Nephron (organoid): ENCODE measurements around the gene HCN2.
"Not testable (repeated sequence)": the region's sequence is repeated elsewhere in the genome, so short reads cannot be mapped to it uniquely, and the experiment has no call there.

Source experiments
- H3K27ac Mint-ChIP-seq, 3 experiments: 2 replicates each; pipeline ENCODE4 v1.8.0; 2020; ENCODE audit warnings: mixed read lengths in 3 of 3, mild to moderate bottlenecking in 2 of 3, moderate library complexity in 1 of 3
- H3K27me3 Mint-ChIP-seq: 2 replicates; pipeline ENCODE4 v1.8.0; 2021; ENCODE audit warnings: low read depth, mild to moderate bottlenecking, moderate library complexity, mixed read lengths
- H3K36me3 Mint-ChIP-seq: 2 replicates; pipeline ENCODE4 v1.8.0; 2020; ENCODE audit warnings: low read depth, mixed read lengths
- H3K4me1 Mint-ChIP-seq: 2 replicates; pipeline ENCODE4 v1.8.0; 2020; ENCODE audit warnings: mixed read lengths
- H3K4me3 Mint-ChIP-seq, 3 experiments: 2 replicates each; pipeline ENCODE4 v1.8.0; 2020; ENCODE audit warnings: mild to moderate bottlenecking in 3 of 3, mixed read lengths in 3 of 3, moderate library complexity in 2 of 3
- H3K9me3 Mint-ChIP-seq: 2 replicates; pipeline ENCODE4 v1.8.0; 2020; ENCODE audit warnings: mixed read lengths
- CTCF ChIP-seq, 3 experiments: fragments of 200-600 bp; sonication (generic); IDR thresholded peaks; one replicate each; pipeline ENCODE4 v1.5.0; 2021; ENCODE audit warnings: antibody characterized with exemption in 3 of 3; ENCODE audit not compliant: unreplicated experiment in 3 of 3

HCN2 gene

GRCh38 chr19:604355-604754 lies 14.7 kb downstream of the HCN2 start:
- Mint-ChIP-seq H3K36me3 (peaks cover 4% of the 10 kb centered on the region), H3K4me1 (no peaks in the 10 kb centered on the region), H3K9me3 (peaks cover 9% of the 10 kb centered on the region), H3K4me3 (no peak overlapping the region), H3K27ac (no peak overlapping the region), H3K27me3 (no peaks in the 10 kb centered on the region)
- no peak for TF ChIP-seq CTCF (IDR thresholded peaks at IDR 0.05; ENCODE audit: unreplicated experiment in 3 of 3)

- not testable (repeated sequence) for H3K9me3 Mint-ChIP-seq, H3K27ac Mint-ChIP-seq, H3K4me1 Mint-ChIP-seq, H3K36me3 Mint-ChIP-seq, H3K4me3 Mint-ChIP-seq, H3K27me3 Mint-ChIP-seq
These were observed 15.6 kb downstream of the HCN2 start for GRCh38 chr19:605061-605971.

GRCh38 chr19:607301-608154 lies 17.8 kb downstream of the HCN2 start:
- H3K4me3 Mint-ChIP-seq = no peak overlapping the region
- H3K27me3 Mint-ChIP-seq = no peaks in the 10 kb centered on the region
- H3K9me3 Mint-ChIP-seq = peaks cover 1% of the 10 kb centered on the region
- TF ChIP-seq CTCF (IDR thresholded peaks at IDR 0.05; ENCODE audit: unreplicated experiment in 3 of 3) = no peak
- no peak overlapping the region for H3K27ac Mint-ChIP-seq
- peaks cover 11% of the 10 kb centered on the region for H3K4me1 Mint-ChIP-seq
- H3K36me3 Mint-ChIP-seq = peaks cover 5% of the 10 kb centered on the region

GRCh38 chr19:608155-609003 lies 18.7 kb downstream of the HCN2 start:
- peaks cover 9% of the 10 kb centered on the region for H3K36me3 Mint-ChIP-seq
- peaks cover 11% of the 10 kb centered on the region for H3K4me1 Mint-ChIP-seq
- no peak for TF ChIP-seq CTCF (IDR thresholded peaks at IDR 0.05; ENCODE audit: unreplicated experiment in 3 of 3)
- H3K9me3 Mint-ChIP-seq = no peaks in the 10 kb centered on the region
- H3K4me3 Mint-ChIP-seq = no peak overlapping the region
- no peak overlapping the region for H3K27ac Mint-ChIP-seq
- H3K27me3 Mint-ChIP-seq = no peaks in the 10 kb centered on the region

GRCh38 chr19:609004-609346 lies 19.3 kb downstream of the HCN2 start:
- H3K36me3 Mint-ChIP-seq = peaks cover 9% of the 10 kb centered on the region
- no peaks in the 10 kb centered on the region for H3K27me3 Mint-ChIP-seq
- peaks cover 11% of the 10 kb centered on the region for H3K4me1 Mint-ChIP-seq
- TF ChIP-seq CTCF (IDR thresholded peaks at IDR 0.05; ENCODE audit: unreplicated experiment in 3 of 3) = no peak
- H3K27ac Mint-ChIP-seq = no peak overlapping the region
- H3K4me3 Mint-ChIP-seq = no peak overlapping the region
- no peaks in the 10 kb centered on the region for H3K9me3 Mint-ChIP-seq
